Transverse colon (tissue), 4 donors: ENCODE results near the gene UMAD1.

ENCODE experiments used
- EP300 ChIP-seq: sonication (generic); formaldehyde crosslinking; IDR thresholded peaks from one replicate; pipeline ENCODE4 v1.6.1; 2017; ENCODE audit warnings: antibody characterized with exemption, low read depth
- POLR2A ChIP-seq: fragments of 450-650 bp; IDR thresholded peaks from one replicate; pipeline ENCODE4 v1.6.1; 2016; ENCODE audit warnings: antibody characterized with exemption, mild to moderate bottlenecking, moderate library complexity
- POLR2AphosphoS5 ChIP-seq, 3 donors: sonication (generic); formaldehyde crosslinking; IDR thresholded peaks; one replicate each; pipeline ENCODE4 v1.6.1; 2016; ENCODE audit warnings: antibody characterized with exemption in 3 of 3
- TF ChIP-seq, protein P1 (sequence below), 5 experiments: fragments of 200-600 bp in 3 of 5; fragments of 450-650 bp in 2 of 5; sonication (generic) in 3 of 5; IDR thresholded peaks; 1 replicate in 2 of 5; 2 replicates in 3 of 5; pipeline ENCODE4 v1.5.1; 2016 to 2017; ENCODE audit warnings: antibody characterized with exemption in 5 of 5, inconsistent platforms in 3 of 5, mild to moderate bottlenecking in 2 of 5, moderate library complexity in 1 of 5

DNA sequence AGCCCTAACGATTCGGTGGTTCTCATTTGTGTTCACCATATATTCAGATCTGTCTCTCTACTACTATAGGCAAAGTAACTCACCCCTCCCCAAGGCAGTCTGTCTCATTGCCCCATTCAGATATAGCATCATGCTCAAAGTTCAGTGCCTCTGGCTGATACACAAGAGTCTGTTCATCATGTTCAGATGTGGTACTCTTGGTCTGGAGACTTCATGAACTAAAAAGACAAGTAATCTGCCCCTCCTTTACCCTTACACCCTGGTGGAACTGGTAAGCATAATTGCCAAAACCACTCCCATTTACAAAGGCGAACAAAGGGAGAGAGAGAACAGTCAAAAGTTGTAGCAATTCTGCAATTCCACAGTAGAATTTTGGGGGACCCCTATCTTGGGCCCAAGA is 29.9 kb downstream of the UMAD1 start:
- TF ChIP-seq, protein P1, sequence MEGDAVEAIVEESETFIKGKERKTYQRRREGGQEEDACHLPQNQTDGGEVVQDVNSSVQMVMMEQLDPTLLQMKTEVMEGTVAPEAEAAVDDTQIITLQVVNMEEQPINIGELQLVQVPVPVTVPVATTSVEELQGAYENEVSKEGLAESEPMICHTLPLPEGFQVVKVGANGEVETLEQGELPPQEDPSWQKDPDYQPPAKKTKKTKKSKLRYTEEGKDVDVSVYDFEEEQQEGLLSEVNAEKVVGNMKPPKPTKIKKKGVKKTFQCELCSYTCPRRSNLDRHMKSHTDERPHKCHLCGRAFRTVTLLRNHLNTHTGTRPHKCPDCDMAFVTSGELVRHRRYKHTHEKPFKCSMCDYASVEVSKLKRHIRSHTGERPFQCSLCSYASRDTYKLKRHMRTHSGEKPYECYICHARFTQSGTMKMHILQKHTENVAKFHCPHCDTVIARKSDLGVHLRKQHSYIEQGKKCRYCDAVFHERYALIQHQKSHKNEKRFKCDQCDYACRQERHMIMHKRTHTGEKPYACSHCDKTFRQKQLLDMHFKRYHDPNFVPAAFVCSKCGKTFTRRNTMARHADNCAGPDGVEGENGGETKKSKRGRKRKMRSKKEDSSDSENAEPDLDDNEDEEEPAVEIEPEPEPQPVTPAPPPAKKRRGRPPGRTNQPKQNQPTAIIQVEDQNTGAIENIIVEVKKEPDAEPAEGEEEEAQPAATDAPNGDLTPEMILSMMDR (IDR thresholded peaks at IDR 0.05), result no peak
- TF ChIP-seq POLR2A (no peak), EP300 (no peak), POLR2AphosphoS5 (IDR thresholded peaks at IDR 0.05) (no peak)
